HepG2 (cell line): ENCODE measurements around the gene PSMD3. TPM values are rescaled to one million over a fixed set of nuclear protein-coding genes. Genes with fewer than 3 reads are reported as not detected.
A peak's percentile ranks its signal among the peaks of the same experiment; 100 is the strongest.
"Not testable (repeated sequence)": the region's sequence is repeated elsewhere in the genome, so short reads cannot be mapped to it uniquely, and the experiment has no call there.

Experiments used
- ATAC-seq: fragments of 200-7000 bp; cut with Tn5 transposase; 3 replicates; pipeline ENCODE4 v1.9.1; 2020; ENCODE audit warnings: mild to moderate bottlenecking, moderate library complexity
- BruUV-seq: library from RNA; stranded (reverse); fragments of 400-500 nt; replicated peaks from 2 replicates; lab custom pipeline; 2021; lab: Mats Ljungman, UMichigan
- CTCF ChIA-PET: fragments of 300-600 bp; formaldehyde crosslinking; extraction: SDS; loops from one replicate; lab custom pipeline; 2021; ENCODE audit warnings: low total read pairs, inconsistent platforms, low intra/inter-chr PET ratio; lab: Yijun Ruan, JAX
- POLR2A ChIA-PET: fragments of 350-600 bp; sonication (Branson Sonifier 250); formaldehyde crosslinking; loops from one replicate; lab custom pipeline; 2020; ENCODE audit warnings: antibody characterized with exemption, inconsistent platforms; lab: Yijun Ruan, JAX
- DNase-seq: peaks from one replicate; pipeline ENCODE4 v3.0.0-alpha.2; 2015; ENCODE audit warnings: low spot score
- FAIRE-seq: peaks from 3 replicates; lab custom pipeline; 2011; peaks lifted over from hg19 to GRCh38; lab: Jason Lieb, UNC
- H2AFZ ChIP-seq: one replicate; pipeline ENCODE4 v1.6.1; 2011; ENCODE audit warnings: low read length, inconsistent platforms
- H3K27ac ChIP-seq: fragments of 300-600 bp; 3 replicates; pipeline ENCODE4 v1.8.0; 2011; ENCODE audit warnings: mixed run types, mild to moderate bottlenecking, mixed read lengths, low read length, inconsistent platforms; ENCODE audit not compliant: insufficient read depth; ENCODE audit errors: extremely low read length
- H3K27me3 ChIP-seq, 2 experiments: fragments of 200-600 bp in 1 of 2; 2 replicates in 1 of 2; 3 replicates in 1 of 2; pipeline versions ENCODE4 v1.6.0 to v1.8.0; 2011; ENCODE audit warnings: low read length in 2 of 2, mild to moderate bottlenecking in 2 of 2, moderate library complexity in 2 of 2, inconsistent platforms in 1 of 2; ENCODE audit not compliant: insufficient read depth in 2 of 2, control insufficient read depth in 1 of 2
- H3K36me3 ChIP-seq, 2 experiments: fragments of 200-600 bp in 1 of 2; replicated peaks in 1 of 2; 2 replicates in 1 of 2; 3 replicates in 1 of 2; pipeline versions ENCODE4 v1.5.1 to v1.8.0; 2011; ENCODE audit warnings: low read length in 2 of 2, inconsistent platforms in 1 of 2; ENCODE audit not compliant: insufficient read depth in 2 of 2, control insufficient read depth in 1 of 2
- H3K4me1 ChIP-seq: 2 replicates; pipeline ENCODE4 v1.5.1; 2012; ENCODE audit warnings: low read length, inconsistent platforms; ENCODE audit not compliant: insufficient read depth
- H3K4me2 ChIP-seq: 2 replicates; pipeline ENCODE4 v1.6.0; 2011; ENCODE audit warnings: low read depth, low read length, inconsistent platforms
- H3K4me3 ChIP-seq, 3 experiments: fragments of 200-600 bp in 1 of 3; sonication (generic), shearing (Covaris generic) in 1 of 3; replicated peaks in 1 of 3; 2 replicates each; pipeline ENCODE4 v1.5.1; 2011 to 2016; ENCODE audit warnings: low read length in 3 of 3, inconsistent platforms in 2 of 3, low read depth in 2 of 3, mild to moderate bottlenecking in 2 of 3, control low read depth in 1 of 3, mixed read lengths in 1 of 3; ENCODE audit not compliant: insufficient read depth in 1 of 3
- H3K79me2 ChIP-seq: one replicate; pipeline ENCODE4 v1.6.1; 2011; ENCODE audit warnings: low read length, inconsistent platforms; ENCODE audit not compliant: insufficient read depth
- H3K9ac ChIP-seq: 2 replicates; pipeline ENCODE4 v1.6.0; 2011; ENCODE audit warnings: mild to moderate bottlenecking, low read depth, low read length, inconsistent platforms; ENCODE audit not compliant: insufficient read depth
- H3K9me3 ChIP-seq: 2 replicates; pipeline ENCODE4 v1.5.1; 2012; ENCODE audit warnings: mild to moderate bottlenecking, low read length
- H4K20me1 ChIP-seq: 2 replicates; pipeline ENCODE4 v1.6.0; 2011; ENCODE audit warnings: inconsistent platforms, mild to moderate bottlenecking, low read length, moderate library complexity; ENCODE audit not compliant: insufficient read depth
- MAFF ChIP-seq: IDR thresholded peaks from 2 replicates; pipeline ENCODE4 v1.6.1; 2011; ENCODE audit warnings: low read depth, low read length, improper control_type of control experiment
- MAFK ChIP-seq, 2 experiments: IDR thresholded peaks in 1 of 2; conservative IDR thresholded peaks in 1 of 2; 2 replicates each; pipeline ENCODE4 v1.6.1; 2011; ENCODE audit warnings: improper control_type of control experiment in 2 of 2, low read length in 2 of 2
- MAZ ChIP-seq, 2 experiments: sonication (generic) in 1 of 2; formaldehyde crosslinking in 1 of 2; IDR thresholded peaks; 2 replicates each; pipeline versions ENCODE4 v1.5.0 to v1.6.1; 2012 to 2020; ENCODE audit warnings: low read depth in 2 of 2, mild to moderate bottlenecking in 2 of 2, borderline replicate concordance in 1 of 2, improper control_type of control experiment in 1 of 2, low read length in 1 of 2, missing genetic modification reagents in 1 of 2, moderate library complexity in 1 of 2
- ZNF33B ChIP-seq: sonication (generic); formaldehyde crosslinking; IDR thresholded peaks from 2 replicates; pipeline ENCODE4 v1.5.1; 2020; ENCODE audit warnings: mild to moderate bottlenecking, missing genetic modification reagents
- WGBS: methylation state at CpG from one replicate; pipeline ENCODE4 v1.1.6; 2017; ENCODE audit warnings: low lambda C conversion rate; 5-methylcytosine and 5-hydroxymethylcytosine counted together
- in situ Hi-C: cut with HindIII; loops from 2 replicates; pipeline ENCODE4 v1.10.0; 2017; ENCODE audit warnings: low pct_unique_long_range_greater_than_20kb; ENCODE audit not compliant: extremely low pct_ligation_motif_present
- intact Hi-C: fragments of 100-400 bp; cut with micrococcal nuclease; formaldehyde crosslinking; loops from one replicate; pipeline ENCODE4 v1.10.0; 2022; ENCODE audit not compliant: unreplicated experiment
- polyA plus RNA-seq, 8 experiments: library from polyadenylated mRNA; depleted of rRNA in 3 of 8; stranded (reverse) in 7 of 8; unstranded in 1 of 8; fragments of >200 nt; fragmentation: Illumina TruSeq in 4 of 8; extraction: Trizol in 4 of 8; gene quantifications; 2 replicates each; pipeline versions ENCODE4 v1.2.1 to v1.2.3, GENCODE V29; 2011 to 2016; ENCODE audit warnings: low read depth in 4 of 8, missing spikeins in 1 of 8, mixed read lengths in 1 of 8; ENCODE audit not compliant: insufficient read depth in 1 of 8
- total RNA-seq, 5 experiments: library from RNA; depleted of rRNA; stranded (reverse); fragments of >200 nt; fragmentation: Illumina TruSeq; extraction: Trizol; gene quantifications; 2 replicates each; pipeline ENCODE4 v1.2.3, GENCODE V29; 2016; ENCODE audit warnings: low read depth in 1 of 5

Gene PSMD3
- total and polyA plus RNA-seq, 2 of the 13 experiments (the other 11 are each of a cell fraction or from before 2014, with no cell fraction given) = 97.4 to 146 TPM

- no peak overlapping the region for H3K4me2 ChIP-seq
- no peak for DNase-seq
- WGBS = 69% methylated on average over 7 of the region's 7 CpGs
- intact Hi-C loops = no loop called here
- H3K36me3 ChIP-seq = peaks cover 15 to 23% of the 10 kb centered on the region in 2 experiments
- H3K9me3 ChIP-seq = no peaks in the 10 kb centered on the region
- H2AFZ ChIP-seq = no peak overlapping the region
- H3K4me3 ChIP-seq = no peak overlapping the region
- BruUV-seq = no TSS peak
- H3K4me1 ChIP-seq = peaks cover 18% of the 10 kb centered on the region
- TF ChIP-seq ZNF33B (no peak), MAFK (conservative IDR thresholded peaks at IDR 0.05 in 1 of 2, IDR thresholded peaks at IDR 0.05 in 1 of 2; ENCODE audit: low read length in 2 of 2) (peak; percentile 63 to 76; a peak in 3 of 4 replicates), MAZ (IDR thresholded peaks at IDR 0.05; ENCODE audit: borderline replicate concordance, low read depth, low read length) (no peak), MAZ (CRISPR knock-in tag; IDR thresholded peaks at IDR 0.05; ENCODE audit: low read depth) (no peak), MAFF (peak; percentile 61)
- no peaks in the 10 kb centered on the region for H3K79me2 ChIP-seq
- ChIA-PET POLR2A (no interaction called here), CTCF (no interaction called here)
- H4K20me1 ChIP-seq = no peaks in the 10 kb centered on the region
- no peak overlapping the region for H3K9ac ChIP-seq
- no peak for FAIRE-seq
- in situ Hi-C loops = no loop called here
- no peak for ATAC-seq
- no peaks in the 10 kb centered on the region for H3K27me3 ChIP-seq
- no peak overlapping the region for H3K27ac ChIP-seq
Observed at GRCh38 chr17:40000161-40000560, 19.6 kb downstream of the PSMD3 start.

DNA sequence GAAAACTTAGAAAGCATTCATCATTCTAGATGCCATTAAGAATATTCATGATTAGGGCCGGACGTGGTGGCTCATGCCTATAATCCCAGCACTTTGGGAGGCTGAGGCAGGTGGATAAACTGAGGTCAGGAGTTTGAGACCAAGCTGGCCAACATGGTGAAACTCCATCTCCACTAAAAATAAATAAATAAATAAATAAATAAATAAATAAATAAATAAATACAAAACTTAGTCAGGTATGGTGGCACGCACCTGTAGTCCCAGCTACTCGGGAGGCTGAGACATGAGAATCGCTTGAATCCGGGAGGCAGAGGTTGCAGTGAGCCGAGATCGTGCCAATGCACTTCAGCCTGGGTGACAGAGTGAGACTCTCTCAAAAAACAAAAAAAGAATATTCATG is 20.7 kb downstream of the PSMD3 start:
- 91% methylated on average over 8 of the region's 8 CpGs for WGBS
- DNase-seq, FAIRE-seq, in situ Hi-C loops, H3K4me2 ChIP-seq, intact Hi-C loops, H3K4me3 ChIP-seq, POLR2A ChIA-PET, H3K27ac ChIP-seq, BruUV-seq, ATAC-seq, H3K9ac ChIP-seq, H3K79me2 ChIP-seq, H4K20me1 ChIP-seq, H3K9me3 ChIP-seq, H2AFZ ChIP-seq, CTCF ChIA-PET, H3K27me3 ChIP-seq: not testable (repeated sequence)
- Histone ChIP-seq H3K36me3 (peaks cover 7 to 15% of the 10 kb centered on the region in 2 experiments), H3K4me1 (peaks cover 20% of the 10 kb centered on the region)
